Stimulated activated naive CD8-positive, alpha-beta T cell treated with anti-CD3 and anti-CD28 coated beads, Interleukin-15, amount 100 ng/mL, for 72 hours (primary cell): Measurements from ENCODE around the gene ATP2A3.

Experiments used
- ATAC-seq: fragments of 150-1000 bp; cut with Tn5 transposase; 2 replicates; pipeline ENCODE4 v1.10.0; 2021; ENCODE audit warnings: mild to moderate bottlenecking, moderate library complexity
- DNase-seq, 2 donors: peaks; one replicate each; pipeline ENCODE4 v3.0.0; 2021 to 2022
- H3K27ac Mint-ChIP-seq, 2 donors: one replicate each; pipeline ENCODE4 v1.8.0; 2022; ENCODE audit warnings: mild to moderate bottlenecking in 2 of 2, mixed read lengths in 2 of 2, moderate library complexity in 2 of 2
- H3K27me3 Mint-ChIP-seq: one replicate; pipeline ENCODE4 v1.8.0; 2022; ENCODE audit warnings: mixed read lengths
- H3K4me1 Mint-ChIP-seq: one replicate; pipeline ENCODE4 v1.8.0; 2022; ENCODE audit warnings: mild to moderate bottlenecking, mixed read lengths
- H3K4me3 Mint-ChIP-seq, 2 donors: one replicate each; pipeline ENCODE4 v1.8.0; 2022; ENCODE audit warnings: mild to moderate bottlenecking in 2 of 2, mixed read lengths in 2 of 2, moderate library complexity in 1 of 2
- H3K9me3 Mint-ChIP-seq, 2 donors: one replicate each; pipeline ENCODE4 v1.8.0; 2022; ENCODE audit warnings: mixed read lengths in 2 of 2

ATP2A3 gene

GRCh38 chr17:3921006-3921405 is 43.2 kb downstream of the ATP2A3 start:
- DNase-seq, result no peak
- H3K27ac Mint-ChIP-seq, result peak overlapping the region in 1 of 2 donors; percentile 86
- H3K27me3 Mint-ChIP-seq, result no peaks in the 10 kb centered on the region
- ATAC-seq, result no peak
- no peaks in the 10 kb centered on the region for H3K9me3 Mint-ChIP-seq
- peaks cover 30% of the 10 kb centered on the region for H3K4me1 Mint-ChIP-seq
- no peak overlapping the region for H3K4me3 Mint-ChIP-seq

DNA sequence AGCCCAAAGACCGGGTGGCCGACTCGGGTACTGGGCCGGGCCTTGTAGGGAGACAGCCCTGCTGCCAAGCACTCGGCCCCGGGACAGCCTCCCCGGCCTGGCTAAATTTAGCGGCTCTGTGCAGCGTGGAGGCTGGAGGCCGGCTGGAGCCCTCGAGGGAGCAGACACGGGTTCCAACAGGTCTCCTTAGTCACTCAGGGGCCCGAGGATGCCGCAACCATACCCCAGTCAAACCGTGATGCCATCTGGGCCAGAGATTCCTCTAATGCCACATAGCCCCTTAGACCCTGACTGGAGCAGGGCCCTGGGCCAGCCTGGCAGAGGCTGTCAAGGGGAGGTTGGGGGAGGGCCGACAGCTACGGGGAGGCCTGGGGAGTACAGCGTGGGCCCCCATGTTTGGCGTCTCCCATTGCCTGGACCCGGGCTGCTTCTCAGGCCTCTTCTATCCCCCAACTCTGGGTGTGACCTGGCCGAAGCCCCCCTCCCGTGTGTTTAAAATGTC is 45.1 kb downstream of the ATP2A3 start:
- no peaks in the 10 kb centered on the region for H3K27me3 Mint-ChIP-seq
- peak overlapping the region in 1 of 2 donors; percentile 18 for H3K4me3 Mint-ChIP-seq
- H3K9me3 Mint-ChIP-seq, result no peaks in the 10 kb centered on the region
- H3K4me1 Mint-ChIP-seq, result peaks cover 48% of the 10 kb centered on the region
- H3K27ac Mint-ChIP-seq, result peak overlapping the region in 1 of 2 donors; percentile 67
- no peak for DNase-seq
- ATAC-seq, result no peak

DNA sequence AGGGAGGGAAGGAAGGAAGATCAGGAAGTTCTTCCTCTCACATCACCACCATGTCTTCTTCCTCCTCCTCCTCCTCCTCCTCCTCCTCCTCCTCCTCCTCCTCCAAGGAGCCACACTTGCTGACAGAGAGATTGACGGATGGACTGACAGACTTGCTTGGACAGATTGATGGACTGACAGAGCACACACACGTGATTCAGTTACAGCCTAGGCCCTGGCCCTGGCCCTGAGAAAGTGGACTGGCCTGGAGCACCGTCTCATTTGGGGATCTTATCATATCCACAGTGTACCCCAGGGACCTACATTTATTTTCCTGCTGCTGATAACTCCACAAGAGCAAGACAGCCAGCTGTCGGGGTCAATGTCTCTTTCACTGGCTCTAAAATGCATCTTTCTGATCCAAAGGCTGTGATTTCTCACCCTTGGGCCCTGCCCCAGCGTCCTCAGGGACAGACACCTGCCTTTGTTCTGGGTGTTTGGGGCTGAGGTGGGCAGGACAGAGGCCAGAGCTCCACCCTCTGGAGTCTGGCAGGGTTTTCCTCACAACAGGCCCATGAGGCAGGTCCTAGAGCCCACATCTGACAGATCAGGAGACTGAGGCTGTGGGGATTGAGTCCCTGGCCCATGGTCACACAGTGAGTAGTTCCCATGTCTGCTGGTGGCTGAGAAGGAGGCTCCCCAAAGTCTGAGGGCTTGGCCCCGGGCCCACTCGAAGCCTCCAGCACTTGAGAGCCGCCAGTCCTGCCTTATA is 45.7 kb downstream of the ATP2A3 start:
- Mint-ChIP-seq H3K27ac (peak overlapping the region; percentile 64 to 67), H3K9me3 (no peaks in the 10 kb centered on the region), H3K27me3 (no peaks in the 10 kb centered on the region), H3K4me3 (no peak overlapping the region), H3K4me1 (peaks cover 54% of the 10 kb centered on the region)
- no peak for ATAC-seq
- DNase-seq, result no peak

GRCh38 chr17:3917391-3917931 is 46.8 kb downstream of the ATP2A3 start:
- peak overlapping the region; percentile 12 to 89 for H3K4me3 Mint-ChIP-seq
- DNase-seq, result no peak
- ATAC-seq, result no peak
- peak overlapping the region; percentile 81 to 98 for H3K27ac Mint-ChIP-seq
- H3K4me1 Mint-ChIP-seq, result peaks cover 56% of the 10 kb centered on the region
- no peaks in the 10 kb centered on the region for H3K27me3 Mint-ChIP-seq
- H3K9me3 Mint-ChIP-seq, result no peaks in the 10 kb centered on the region

DNA sequence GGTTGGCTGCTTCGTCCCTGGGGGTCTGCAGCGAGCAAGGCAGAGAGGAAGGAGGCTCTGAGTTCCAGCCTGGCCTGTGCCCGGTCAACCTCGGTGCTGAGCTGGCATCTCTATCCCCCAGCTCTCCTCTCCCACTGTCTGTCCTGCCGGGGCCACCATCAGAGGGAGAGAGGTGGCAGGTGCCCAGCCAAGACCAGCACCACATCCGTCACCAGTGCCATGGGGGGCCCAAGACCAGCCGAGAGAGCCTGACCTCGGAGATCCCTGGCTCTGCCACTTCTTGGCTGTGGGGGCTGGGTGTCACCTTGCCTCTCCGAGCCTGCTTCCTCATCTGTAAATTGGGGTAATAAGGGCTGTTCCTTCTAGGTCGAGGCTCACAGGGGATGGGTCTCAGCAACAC is 47.4 kb downstream of the ATP2A3 start:
- Mint-ChIP-seq H3K9me3 (no peaks in the 10 kb centered on the region), H3K27ac (peak overlapping the region; percentile 81 to 98), H3K4me1 (peaks cover 60% of the 10 kb centered on the region), H3K27me3 (no peaks in the 10 kb centered on the region), H3K4me3 (peak overlapping the region; percentile 66 to 89)
- ATAC-seq (peak; percentile 20), DNase-seq (peak in 1 of 2 donors; percentile 21)

DNA sequence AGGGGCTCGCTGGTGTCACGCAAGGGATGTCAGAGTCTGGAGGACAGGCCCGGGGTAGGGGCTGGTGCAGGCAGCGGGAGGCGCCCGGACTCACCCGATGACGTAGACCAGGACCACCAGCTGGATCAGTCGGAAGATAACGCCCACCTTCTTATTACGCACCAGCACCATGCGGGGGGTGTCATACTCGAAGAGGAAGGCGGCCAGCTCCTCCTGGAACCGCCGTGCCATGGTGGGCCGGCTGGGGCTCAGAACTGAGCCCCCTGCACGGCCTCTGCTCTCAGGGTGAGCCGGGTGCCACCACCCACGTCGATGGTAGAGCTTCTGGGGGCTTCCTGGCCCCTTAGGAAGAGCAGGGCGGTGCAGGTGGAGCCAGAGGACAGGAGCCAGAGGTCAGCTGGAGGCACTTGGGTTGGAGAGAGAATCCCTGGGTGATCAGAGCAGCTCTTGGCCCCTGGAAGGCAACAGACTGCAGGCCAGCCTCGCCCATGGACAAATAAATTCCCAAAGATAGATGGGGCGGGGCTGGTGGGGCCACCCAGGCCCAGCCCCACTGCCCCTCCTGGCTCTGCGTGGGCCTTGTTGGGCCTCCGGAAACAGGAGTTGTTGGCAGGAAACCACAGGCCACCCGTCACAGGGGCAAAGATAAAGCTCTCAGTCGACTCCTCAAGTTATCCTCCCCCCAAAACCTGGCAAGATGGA is 48.1 kb downstream of the ATP2A3 start, which contains the start of gene P2RX1:
Gene P2RX1, minus strand, starts transcription at position 471 of the 702 bp plus-strand sequence. Its CDS starts 240 bp downstream, at position 231.
- H3K4me3 Mint-ChIP-seq, result peak within 1 kb of the TSS; percentile 66 to 89
- H3K9me3 Mint-ChIP-seq, result no peaks in the 10 kb centered on the region
- peak; percentile 63 for ATAC-seq
- H3K4me1 Mint-ChIP-seq, result peaks cover 67% of the 10 kb centered on the region
- no peaks in the 10 kb centered on the region for H3K27me3 Mint-ChIP-seq
- peak; percentile 42 to 64 for DNase-seq
- peak within 1 kb of the TSS; percentile 81 to 98 for H3K27ac Mint-ChIP-seq

DNA sequence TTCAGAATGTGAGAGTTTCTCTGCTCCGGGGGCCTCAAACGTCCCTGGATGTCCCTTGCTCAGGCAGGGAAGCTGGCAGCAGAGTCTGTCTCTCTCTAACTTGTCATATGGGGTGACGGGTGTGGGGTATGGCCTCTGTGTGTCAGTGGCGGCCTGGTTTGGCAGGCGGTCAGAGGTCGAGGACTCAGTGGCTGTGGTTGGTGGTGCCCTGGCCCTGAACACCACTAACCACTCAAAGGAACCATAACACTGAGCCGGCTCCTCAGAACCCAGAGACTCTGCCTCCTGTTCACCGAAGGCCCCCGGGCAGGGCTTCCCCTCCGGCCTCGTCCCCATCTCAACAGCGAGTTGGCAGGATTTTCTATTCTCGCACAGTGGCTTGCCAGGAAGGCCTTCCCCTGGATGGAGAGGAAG is 48.6 kb downstream of the ATP2A3 start:
- DNase-seq (no peak), ATAC-seq (no peak)
- Mint-ChIP-seq H3K4me1 (peaks cover 72% of the 10 kb centered on the region), H3K27ac (peak overlapping the region; percentile 15 to 98), H3K27me3 (no peaks in the 10 kb centered on the region), H3K9me3 (no peaks in the 10 kb centered on the region), H3K4me3 (peak overlapping the region; percentile 66 to 89)

DNA sequence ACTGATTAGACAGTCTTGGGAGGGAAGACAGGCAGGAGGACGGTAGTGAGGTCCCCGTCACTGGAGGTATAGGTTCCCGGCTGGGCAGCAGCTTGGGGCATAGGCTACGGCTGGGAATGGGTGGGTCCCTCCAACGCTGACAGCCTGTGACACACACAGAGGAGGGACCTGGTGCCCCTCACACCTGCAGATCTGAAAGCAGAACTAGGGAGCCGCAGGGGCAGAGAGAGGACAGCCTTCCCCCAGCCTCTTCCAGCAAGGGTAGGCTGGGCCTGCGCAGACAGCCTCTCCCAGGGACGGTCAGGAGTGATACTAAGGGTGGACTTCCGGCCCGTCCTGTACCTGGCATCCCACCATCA is 49.9 kb downstream of the ATP2A3 start:
- Mint-ChIP-seq H3K4me3 (peak overlapping the region; percentile 12 to 89), H3K4me1 (peaks cover 78% of the 10 kb centered on the region), H3K27ac (no peak overlapping the region), H3K9me3 (no peaks in the 10 kb centered on the region), H3K27me3 (no peaks in the 10 kb centered on the region)
- ATAC-seq, result no peak
- no peak for DNase-seq

DNA sequence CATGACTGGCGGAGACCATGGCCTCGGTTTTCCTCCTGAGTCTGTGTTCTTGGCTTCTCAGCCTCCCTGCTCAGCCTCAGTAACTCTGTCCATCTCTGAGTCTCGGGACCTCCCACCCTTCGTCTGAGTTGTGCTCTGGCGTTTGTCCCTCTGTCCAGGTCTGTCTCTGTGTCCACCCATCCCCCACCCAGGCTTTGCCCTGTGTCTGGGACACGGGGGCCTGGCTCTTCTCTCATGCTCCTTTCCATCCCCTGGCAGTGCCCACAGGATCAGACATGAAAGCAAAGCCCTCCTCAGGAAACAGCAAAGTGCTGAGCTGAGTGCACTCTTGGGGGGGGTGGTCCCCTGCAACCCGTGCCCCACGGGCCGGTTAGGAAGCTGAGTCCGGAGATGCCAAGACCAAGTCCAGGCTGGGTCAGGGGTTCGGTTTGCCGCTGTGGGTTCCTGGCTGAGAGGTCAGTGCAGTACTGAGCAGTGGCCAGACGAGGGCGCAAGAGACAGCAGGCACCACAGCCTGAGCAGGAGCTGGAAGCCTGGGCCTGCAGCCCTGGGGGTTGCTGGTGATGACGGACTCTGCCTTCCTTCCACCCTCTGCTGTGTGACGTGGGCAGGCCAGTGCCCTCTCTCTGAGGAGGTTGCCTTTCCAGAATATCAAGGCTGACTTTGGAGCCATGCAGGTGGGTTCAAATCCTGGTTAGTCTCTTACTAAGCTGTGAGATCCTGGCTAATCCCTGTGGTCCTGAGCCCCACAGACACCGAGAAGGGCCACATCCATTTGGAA is 50.5 kb downstream of the ATP2A3 start:
- Mint-ChIP-seq H3K9me3 (no peaks in the 10 kb centered on the region), H3K27me3 (no peaks in the 10 kb centered on the region), H3K27ac (no peak overlapping the region), H3K4me3 (peak overlapping the region; percentile 12 to 50), H3K4me1 (peaks cover 77% of the 10 kb centered on the region)
- ATAC-seq, result peak; percentile 68
- DNase-seq, result peak; percentile 82 to 85

- Mint-ChIP-seq H3K27ac (no peak overlapping the region), H3K4me1 (peaks cover 74% of the 10 kb centered on the region)
These were observed 51.4 kb downstream of the ATP2A3 start for GRCh38 chr17:3912827-3913226.

GRCh38 chr17:3911271-3912053 is 52.8 kb downstream of the ATP2A3 start:
- H3K4me3 Mint-ChIP-seq, result peak overlapping the region; percentile 75 to 76

More at GRCh38 chr17:3912827-3913226, 51.4 kb downstream of the ATP2A3 start:
- no peak overlapping the region for H3K4me3 Mint-ChIP-seq
- H3K9me3 Mint-ChIP-seq, result no peaks in the 10 kb centered on the region
- DNase-seq, result no peak
- H3K27me3 Mint-ChIP-seq, result no peaks in the 10 kb centered on the region
- ATAC-seq, result no peak

DNA sequence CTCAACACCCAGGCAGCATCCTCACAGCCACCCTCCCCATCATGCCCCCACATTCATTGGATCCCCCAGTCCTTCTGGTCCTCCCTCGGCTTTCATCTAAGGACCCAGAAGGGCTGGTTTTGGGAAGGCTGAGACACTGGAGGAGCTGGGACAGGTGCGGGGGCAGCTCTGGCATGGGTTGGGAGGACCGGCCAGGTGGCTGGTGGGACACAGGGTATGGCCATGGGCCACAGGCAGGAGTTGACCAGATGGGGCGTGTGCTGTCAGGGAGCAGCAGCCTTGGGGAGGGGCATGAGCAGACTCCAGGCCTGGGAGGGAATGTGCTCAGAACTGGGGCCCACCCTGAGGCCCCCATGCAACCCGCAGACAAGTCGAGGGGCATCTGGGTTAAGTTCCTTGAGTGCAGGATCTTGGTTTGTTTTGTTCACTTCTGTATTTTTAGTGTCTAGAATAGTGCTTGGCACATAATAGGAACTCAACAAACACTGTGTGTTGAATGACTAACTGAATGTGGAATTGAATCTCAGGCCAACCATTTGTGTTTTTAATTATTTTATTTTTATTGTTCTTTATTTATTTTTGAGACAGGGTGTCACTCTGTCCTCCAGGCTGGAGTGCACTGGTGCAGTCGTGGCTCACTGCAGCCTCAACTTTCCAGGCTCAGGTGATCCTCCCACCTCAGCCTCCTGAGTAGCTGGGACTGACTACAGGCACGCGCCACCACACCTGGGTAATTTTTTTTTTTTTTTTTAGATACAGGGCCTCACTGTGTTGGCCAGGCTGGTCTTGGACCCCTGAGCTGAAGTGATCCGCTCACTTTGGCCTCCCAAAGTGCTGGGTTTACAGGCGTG is 53.6 kb downstream of the ATP2A3 start:
- Mint-ChIP-seq H3K4me1 (peaks cover 57% of the 10 kb centered on the region), H3K4me3 (peak overlapping the region; percentile 75 to 76), H3K27ac (peak overlapping the region in 1 of 2 donors; percentile 92), H3K27me3 (no peaks in the 10 kb centered on the region), H3K9me3 (no peaks in the 10 kb centered on the region)
- ATAC-seq, result peak; percentile 5
- DNase-seq, result no peak

More at GRCh38 chr17:3911271-3912053, 52.8 kb downstream of the ATP2A3 start:
- Mint-ChIP-seq H3K4me1 (peaks cover 65% of the 10 kb centered on the region), H3K9me3 (no peaks in the 10 kb centered on the region), H3K27me3 (no peaks in the 10 kb centered on the region), H3K27ac (peak overlapping the region; percentile 80 to 92)
- ATAC-seq, result peak; percentile 94
- DNase-seq, result peak; percentile 67 to 85

- no peak for DNase-seq
- Mint-ChIP-seq H3K9me3 (no peaks in the 10 kb centered on the region), H3K4me3 (no peak overlapping the region), H3K4me1 (peaks cover 43% of the 10 kb centered on the region), H3K27me3 (no peaks in the 10 kb centered on the region), H3K27ac (no peak overlapping the region)
- ATAC-seq, result no peak
These were observed 55.0 kb downstream of the ATP2A3 start for GRCh38 chr17:3909257-3909656.
